Measurements from ENCODE around the gene CAPN13. TPM values are rescaled to one million over a fixed set of nuclear protein-coding genes. Genes with fewer than 3 reads are reported as not detected.

The CAPN13 gene
- total and polyA plus RNA-seq, 2 donors (not counting 3 experiments of a cell fraction or from before 2014, with no cell fraction given): not detected

- Histone ChIP-seq H3K27ac (ENCODE audit: insufficient read depth, low read depth, low read length) (no peak overlapping the region), H4K20me1 (replicated peaks; ENCODE audit: control insufficient read depth, extremely low read depth, insufficient read depth, low read length) (no peaks in the 10 kb centered on the region), H3K4me2 (ENCODE audit: insufficient read depth, low read length) (no peak overlapping the region), H3K9me1 (replicated peaks; ENCODE audit: control insufficient read depth, extremely low read depth, insufficient read depth, low read length) (no peaks in the 10 kb centered on the region), H3K4me3 (replicated peaks in 1 of 3; ENCODE audit: insufficient read depth in 1 of 3, low read depth in 1 of 3, low read length in 3 of 3) (no peak overlapping the region), H3K9ac (replicated peaks; ENCODE audit: extremely low read depth, insufficient read depth, low read length) (no peak overlapping the region), H3K27me3 (ENCODE audit: control insufficient read depth in 2 of 2, insufficient read depth in 2 of 2, low read length in 2 of 2) (no peaks in the 10 kb centered on the region), H3K9me3 (replicated peaks; ENCODE audit: control insufficient read depth, insufficient read depth, low read length) (no peaks in the 10 kb centered on the region), H3K79me2 (ENCODE audit: control insufficient read depth, insufficient read depth, low read length) (no peaks in the 10 kb centered on the region), H2AFZ (ENCODE audit: low read depth, low read length) (no peak overlapping the region), H3K36me3 (ENCODE audit: control insufficient read depth in 2 of 2, extremely low read depth in 1 of 2, insufficient read depth in 2 of 2, low read length in 2 of 2) (no peaks in the 10 kb centered on the region), H3K4me1 (ENCODE audit: control insufficient read depth, extremely low read depth, insufficient read depth, low read length) (no peaks in the 10 kb centered on the region)
- ChIA-PET POLR2A (no interaction called here), CTCF (interaction anchor here (1.5 to 5.0 kb wide), 2 partner anchors 20 to 483 kb away, joined by 4 to 27 read pairs; no protein-coding TSS in a partner anchor)
- no TSS peak for BruUV-seq (replicated peaks)
- dilution Hi-C loops (cut with MboI; ENCODE audit: extremely low pct_ligation_motif_present, low sequenced_read_pairs) (no loop called here), intact Hi-C loops (cut with micrococcal nuclease) (no loop called here)
- FAIRE-seq (no peak), DNase-seq (ENCODE audit: low read depth, low spot score) (no peak)
- no peak for TF ChIP-seq FOS (IDR thresholded peaks at IDR 0.05; ENCODE audit: borderline replicate concordance, insufficient read depth, low read length)
Observed at GRCh38 chr2:30691091-30691947, 115.9 kb downstream of the CAPN13 start.

- TF ChIP-seq POLR2AphosphoS5 (IDR thresholded peaks at IDR 0.05; ENCODE audit: insufficient read depth, low read depth, low read length) (no peak), GATA2 (IDR thresholded peaks at IDR 0.05; ENCODE audit: insufficient read depth, insufficient read length, low read depth, low read length) (no peak), POLR2A (IDR thresholded peaks at IDR 0.05; ENCODE audit: low read depth, low read length) (no peak), JUN (IDR thresholded peaks at IDR 0.05; ENCODE audit: borderline replicate concordance, insufficient read depth, insufficient read length, low read depth) (no peak), FOS (IDR thresholded peaks at IDR 0.05; ENCODE audit: borderline replicate concordance, insufficient read depth, low read length) (no peak), EZH2 (IDR thresholded peaks at IDR 0.05; ENCODE audit: borderline replicate concordance, low read depth, low read length, severe bottlenecking) (no peak)
- TF ChIP-seq, protein P1, sequence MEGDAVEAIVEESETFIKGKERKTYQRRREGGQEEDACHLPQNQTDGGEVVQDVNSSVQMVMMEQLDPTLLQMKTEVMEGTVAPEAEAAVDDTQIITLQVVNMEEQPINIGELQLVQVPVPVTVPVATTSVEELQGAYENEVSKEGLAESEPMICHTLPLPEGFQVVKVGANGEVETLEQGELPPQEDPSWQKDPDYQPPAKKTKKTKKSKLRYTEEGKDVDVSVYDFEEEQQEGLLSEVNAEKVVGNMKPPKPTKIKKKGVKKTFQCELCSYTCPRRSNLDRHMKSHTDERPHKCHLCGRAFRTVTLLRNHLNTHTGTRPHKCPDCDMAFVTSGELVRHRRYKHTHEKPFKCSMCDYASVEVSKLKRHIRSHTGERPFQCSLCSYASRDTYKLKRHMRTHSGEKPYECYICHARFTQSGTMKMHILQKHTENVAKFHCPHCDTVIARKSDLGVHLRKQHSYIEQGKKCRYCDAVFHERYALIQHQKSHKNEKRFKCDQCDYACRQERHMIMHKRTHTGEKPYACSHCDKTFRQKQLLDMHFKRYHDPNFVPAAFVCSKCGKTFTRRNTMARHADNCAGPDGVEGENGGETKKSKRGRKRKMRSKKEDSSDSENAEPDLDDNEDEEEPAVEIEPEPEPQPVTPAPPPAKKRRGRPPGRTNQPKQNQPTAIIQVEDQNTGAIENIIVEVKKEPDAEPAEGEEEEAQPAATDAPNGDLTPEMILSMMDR (IDR thresholded peaks at IDR 0.05; ENCODE audit: extremely low read depth in 1 of 2, insufficient read depth in 1 of 2, low read depth in 1 of 2, low read length in 2 of 2): no peak
- TF ChIP-seq, protein P2, sequence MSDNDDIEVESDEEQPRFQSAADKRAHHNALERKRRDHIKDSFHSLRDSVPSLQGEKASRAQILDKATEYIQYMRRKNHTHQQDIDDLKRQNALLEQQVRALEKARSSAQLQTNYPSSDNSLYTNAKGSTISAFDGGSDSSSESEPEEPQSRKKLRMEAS (IDR thresholded peaks at IDR 0.05; ENCODE audit: insufficient read depth, insufficient read length): no peak
- Histone ChIP-seq H3K4me1 (ENCODE audit: control insufficient read depth, extremely low read depth, insufficient read depth, low read length) (no peaks in the 10 kb centered on the region), H3K27ac (ENCODE audit: insufficient read depth, low read depth, low read length) (no peak overlapping the region), H3K27me3 (ENCODE audit: control insufficient read depth in 2 of 2, insufficient read depth in 2 of 2, low read length in 2 of 2) (no peaks in the 10 kb centered on the region), H3K9ac (replicated peaks; ENCODE audit: extremely low read depth, insufficient read depth, low read length) (no peak overlapping the region), H3K9me3 (replicated peaks; ENCODE audit: control insufficient read depth, insufficient read depth, low read length) (no peaks in the 10 kb centered on the region), H3K4me2 (ENCODE audit: insufficient read depth, low read length) (no peak overlapping the region), H4K20me1 (replicated peaks; ENCODE audit: control insufficient read depth, extremely low read depth, insufficient read depth, low read length) (no peaks in the 10 kb centered on the region), H3K9me1 (replicated peaks; ENCODE audit: control insufficient read depth, extremely low read depth, insufficient read depth, low read length) (no peaks in the 10 kb centered on the region), H3K36me3 (ENCODE audit: control insufficient read depth in 2 of 2, extremely low read depth in 1 of 2, insufficient read depth in 2 of 2, low read length in 2 of 2) (no peaks in the 10 kb centered on the region), H3K79me2 (ENCODE audit: control insufficient read depth, insufficient read depth, low read length) (no peaks in the 10 kb centered on the region), H3K4me3 (replicated peaks in 1 of 3; ENCODE audit: insufficient read depth in 1 of 3, low read depth in 1 of 3, low read length in 3 of 3) (no peak overlapping the region), H2AFZ (ENCODE audit: low read depth, low read length) (no peak overlapping the region)
- DNase-seq (ENCODE audit: low read depth, low spot score): no peak
- FAIRE-seq: no peak
- dilution Hi-C loops (cut with MboI; ENCODE audit: extremely low pct_ligation_motif_present, low sequenced_read_pairs): no loop called here
- intact Hi-C loops (cut with micrococcal nuclease): no loop called here
- ChIA-PET POLR2A (no interaction called here), CTCF (no interaction called here)
- no TSS peak for BruUV-seq (replicated peaks)
Observed at GRCh38 chr2:30690126-30690561, 117.1 kb downstream of the CAPN13 start.

Data from endothelial cell of umbilical vein (primary cell).